A673 (cell line): Measurements from ENCODE around the gene SCN4A. TPM values are rescaled to one million over a fixed set of nuclear protein-coding genes. Genes with fewer than 3 reads are reported as not detected.

Experiments
- BruUV-seq: library from RNA; stranded (reverse); fragments of 400-500 nt; replicated peaks from 2 replicates; lab custom pipeline; 2021; lab: Mats Ljungman, UMichigan
- CTCF ChIA-PET: fragments of 300-600 bp; sonication (Branson Sonifier 250); formaldehyde crosslinking; loops from one replicate; lab custom pipeline; 2022; ENCODE audit warnings: antibody characterized with exemption; lab: Charles Lee
- POLR2A ChIA-PET: fragments of 300-600 bp; sonication (Branson Sonifier 250); formaldehyde crosslinking; loops from one replicate; lab custom pipeline; 2022; ENCODE audit warnings: antibody characterized with exemption; ENCODE audit not compliant: low non-redundant PET; lab: Charles Lee
- DNase-seq: peaks from one replicate; pipeline ENCODE4 v3.0.0-alpha.2; 2015; ENCODE audit warnings: low spot score
- H3K27ac ChIP-seq: fragments of 200-600 bp; sonication (generic); 2 replicates; pipeline ENCODE4 v1.5.1; 2016; ENCODE audit warnings: mixed run types, low read depth, mild to moderate bottlenecking, mixed read lengths, antibody characterized with exemption, low read length; ENCODE audit not compliant: poor library complexity, severe bottlenecking
- H3K27me3 ChIP-seq: fragments of 200-600 bp; sonication (generic); replicated peaks from 2 replicates; pipeline ENCODE4 v1.6.1; 2017; ENCODE audit warnings: mixed run types, low read depth, mild to moderate bottlenecking, mixed read lengths, antibody characterized with exemption, low read length; ENCODE audit not compliant: insufficient read depth, poor library complexity
- H3K36me3 ChIP-seq: fragments of 200-600 bp; sonication (generic); 2 replicates; pipeline ENCODE4 v1.6.1; 2016; ENCODE audit warnings: mixed run types, mild to moderate bottlenecking, mixed read lengths, antibody characterized with exemption, low read length; ENCODE audit not compliant: insufficient read depth, poor library complexity, severe bottlenecking
- H3K4me1 ChIP-seq: fragments of 200-600 bp; sonication (generic); 2 replicates; pipeline ENCODE4 v1.6.1; 2017; ENCODE audit warnings: mixed run types, mild to moderate bottlenecking, mixed read lengths, antibody characterized with exemption, low read length; ENCODE audit not compliant: insufficient read depth, poor library complexity, severe bottlenecking
- H3K4me3 ChIP-seq: fragments of 200-600 bp; sonication (generic); 2 replicates; pipeline ENCODE4 v1.5.1; 2016; ENCODE audit warnings: low read depth, mixed run types, mild to moderate bottlenecking, mixed read lengths, low read length; ENCODE audit not compliant: poor library complexity, severe bottlenecking
- H3K9me3 ChIP-seq: fragments of 200-600 bp; sonication (generic); 2 replicates; pipeline ENCODE4 v1.6.1; 2016; ENCODE audit warnings: mixed run types, low read depth, mild to moderate bottlenecking, mixed read lengths, antibody characterized with exemption, low read length; ENCODE audit not compliant: poor library complexity, severe bottlenecking
- CTCF ChIP-seq: fragments of 300-800, 200-600 bp; sonication (generic); conservative IDR thresholded peaks from 2 replicates; pipeline ENCODE4 v1.5.1; 2017; ENCODE audit warnings: low read depth, mild to moderate bottlenecking, antibody characterized with exemption, low read length, moderate library complexity, mixed read lengths
- EZH2 ChIP-seq: fragments of 200-600 bp; sonication (generic); IDR thresholded peaks from 2 replicates; pipeline ENCODE4 v1.6.1; 2017; ENCODE audit warnings: borderline replicate concordance, low read depth, mild to moderate bottlenecking, mixed read lengths, antibody characterized with exemption, low read length; ENCODE audit not compliant: poor library complexity, severe bottlenecking
- intact Hi-C: fragments of 100-400 bp; cut with micrococcal nuclease; formaldehyde crosslinking; loops from one replicate; pipeline ENCODE4 v1.10.0; 2022; ENCODE audit not compliant: unreplicated experiment
- total RNA-seq: library from RNA; stranded (reverse); gene quantifications from 2 replicates; pipeline ENCODE4 v1.2.3, GENCODE V29; 2021

The SCN4A gene
- total RNA-seq, 1 experiment from 2014 or later: 0.56 TPM

- POLR2A ChIA-PET: no interaction called here
Measured at GRCh38 chr17:63931981-63932561, 40.6 kb downstream of the SCN4A start, which contains the start of gene CD79B. Gene CD79B, minus strand, starts transcription at chr17:63932331. Its CDS starts 70 bp downstream, at chr17:63932261.

GRCh38 chr17:63930951-63931575 is 41.7 kb downstream of the SCN4A start:
- Histone ChIP-seq H3K4me1 (peaks cover 15% of the 10 kb centered on the region), H3K27ac (no peak overlapping the region), H3K36me3 (no peaks in the 10 kb centered on the region), H3K4me3 (no peak overlapping the region), H3K9me3 (no peaks in the 10 kb centered on the region), H3K27me3 (no peaks in the 10 kb centered on the region)
- no TSS peak for BruUV-seq
- DNase-seq: no peak
- POLR2A ChIA-PET: no interaction called here
- TF ChIP-seq EZH2 (no peak), CTCF (no peak)
- intact Hi-C loops: no loop called here
- CTCF ChIA-PET: no interaction called here

More at GRCh38 chr17:63931981-63932561, 40.6 kb downstream of the SCN4A start, which contains the start of gene CD79B:
- Histone ChIP-seq H3K27ac (no peak within 1 kb of the TSS), H3K9me3 (no peaks in the 10 kb centered on the region), H3K4me1 (peaks cover 15% of the 10 kb centered on the region), H3K36me3 (no peaks in the 10 kb centered on the region), H3K27me3 (no peaks in the 10 kb centered on the region), H3K4me3 (no peak within 1 kb of the TSS)
- CTCF ChIA-PET: no interaction called here
- TF ChIP-seq CTCF: no peak
- no peak for TF ChIP-seq EZH2
- intact Hi-C loops: no loop called here
- peak; percentile 19 for DNase-seq
- BruUV-seq: no TSS peak

GRCh38 chr17:63929860-63930766 is 42.6 kb downstream of the SCN4A start:
- ChIA-PET POLR2A (no interaction called here), CTCF (no interaction called here)
- Histone ChIP-seq H3K4me1 (peaks cover 15% of the 10 kb centered on the region), H3K4me3 (no peak overlapping the region), H3K27me3 (no peaks in the 10 kb centered on the region), H3K36me3 (no peaks in the 10 kb centered on the region), H3K9me3 (no peaks in the 10 kb centered on the region), H3K27ac (no peak overlapping the region)
- TF ChIP-seq EZH2: no peak
- no peak for TF ChIP-seq CTCF
- DNase-seq: no peak
- intact Hi-C loops: no loop called here
- BruUV-seq: no TSS peak
